GDM1 (cell line): ENCODE results near the gene RBPMS2.

ENCODE experiments used
- DNase-seq: peaks from one replicate; lab custom pipeline; 2025; lab: John Stamatoyannopoulos, UW

Gene RBPMS2

GRCh38 chr15:64720188-64720587 lies 55.2 kb downstream of the RBPMS2 start:
- DNase-seq, result no peak

GRCh38 chr15:64717735-64718495 lies 57.5 kb downstream of the RBPMS2 start:
- no peak for DNase-seq

GRCh38 chr15:64717130-64717529 lies 58.3 kb downstream of the RBPMS2 start:
- DNase-seq, result no peak

- DNase-seq, result no peak
These were observed 58.9 kb downstream of the RBPMS2 start for GRCh38 chr15:64716452-64716851.

- no peak for DNase-seq
These were observed 61.8 kb downstream of the RBPMS2 start for GRCh38 chr15:64713592-64713991.

- DNase-seq, result no peak
These were observed 63.0 kb downstream of the RBPMS2 start for GRCh38 chr15:64712353-64712752.

GRCh38 chr15:64710676-64711428 lies 64.5 kb downstream of the RBPMS2 start:
- no peak for DNase-seq

GRCh38 chr15:64706011-64706911 lies 69.1 kb downstream of the RBPMS2 start:
- DNase-seq, result no peak

GRCh38 chr15:64705006-64705405 lies 70.4 kb downstream of the RBPMS2 start:
- DNase-seq, result no peak

GRCh38 chr15:64703632-64703959 lies 71.8 kb downstream of the RBPMS2 start:
- DNase-seq, result no peak

GRCh38 chr15:64702816-64703631 lies 72.4 kb downstream of the RBPMS2 start:
- DNase-seq, result peak; percentile 89

GRCh38 chr15:64701482-64702184 lies 73.8 kb downstream of the RBPMS2 start:
- no peak for DNase-seq

- no peak for DNase-seq
These were observed 74.3 kb downstream of the RBPMS2 start for GRCh38 chr15:64701051-64701450.

GRCh38 chr15:64699751-64700388 lies 75.5 kb downstream of the RBPMS2 start:
- no peak for DNase-seq

GRCh38 chr15:64698823-64699222 lies 76.6 kb downstream of the RBPMS2 start:
- no peak for DNase-seq

GRCh38 chr15:64697911-64698369 lies 77.4 kb downstream of the RBPMS2 start:
- DNase-seq, result no peak

GRCh38 chr15:64696481-64696880 lies 78.9 kb downstream of the RBPMS2 start:
- no peak for DNase-seq

- DNase-seq, result peak; percentile 80
These were observed 79.8 kb downstream of the RBPMS2 start for GRCh38 chr15:64695561-64695992.

GRCh38 chr15:64694816-64695215 lies 80.6 kb downstream of the RBPMS2 start:
- DNase-seq, result no peak

- DNase-seq, result peak; percentile 6
These were observed 82.3 kb downstream of the RBPMS2 start for GRCh38 chr15:64693134-64693533.
